HFF-Myc (cell line): ENCODE data around the gene ACYP2.

Experiments used
- DNase-seq: peaks from one replicate; pipeline ENCODE4 v3.0.0-alpha.2; 2011; ENCODE audit warnings: low read depth; ENCODE audit errors: extremely low read depth
- H3K4me3 ChIP-seq: replicated peaks from 2 replicates; pipeline ENCODE4 v1.5.1; 2011; ENCODE audit warnings: low read depth, mild to moderate bottlenecking, control low read depth, low read length
- TF ChIP-seq, protein P1 (sequence below): IDR thresholded peaks from 2 replicates; pipeline ENCODE4 v1.5.1; 2012; ENCODE audit warnings: mild to moderate bottlenecking, low read depth, low read length, control low read depth; ENCODE audit errors: missing control alignments

The ACYP2 gene

DNA sequence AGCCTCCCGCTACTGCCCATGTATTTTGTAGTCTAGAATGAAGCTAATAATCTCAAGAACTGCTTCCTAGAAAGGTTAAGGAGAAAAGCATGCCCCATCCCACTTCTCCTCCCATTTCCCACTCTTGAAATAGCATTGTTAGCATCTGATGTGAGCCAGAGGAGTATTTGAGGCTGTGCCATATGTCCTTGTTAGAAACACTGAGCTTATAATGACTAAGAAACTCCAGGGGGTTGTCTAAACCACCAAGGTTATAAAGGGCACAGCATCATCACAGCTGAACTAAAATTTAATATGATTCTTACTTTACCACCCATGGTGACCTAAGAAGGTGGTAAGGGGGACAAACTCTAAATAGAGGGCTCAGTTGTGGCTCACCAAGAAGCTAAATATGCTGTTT, 124.0 kb downstream of the ACYP2 start:
- DNase-seq: peak; percentile 45
- TF ChIP-seq, protein P1, sequence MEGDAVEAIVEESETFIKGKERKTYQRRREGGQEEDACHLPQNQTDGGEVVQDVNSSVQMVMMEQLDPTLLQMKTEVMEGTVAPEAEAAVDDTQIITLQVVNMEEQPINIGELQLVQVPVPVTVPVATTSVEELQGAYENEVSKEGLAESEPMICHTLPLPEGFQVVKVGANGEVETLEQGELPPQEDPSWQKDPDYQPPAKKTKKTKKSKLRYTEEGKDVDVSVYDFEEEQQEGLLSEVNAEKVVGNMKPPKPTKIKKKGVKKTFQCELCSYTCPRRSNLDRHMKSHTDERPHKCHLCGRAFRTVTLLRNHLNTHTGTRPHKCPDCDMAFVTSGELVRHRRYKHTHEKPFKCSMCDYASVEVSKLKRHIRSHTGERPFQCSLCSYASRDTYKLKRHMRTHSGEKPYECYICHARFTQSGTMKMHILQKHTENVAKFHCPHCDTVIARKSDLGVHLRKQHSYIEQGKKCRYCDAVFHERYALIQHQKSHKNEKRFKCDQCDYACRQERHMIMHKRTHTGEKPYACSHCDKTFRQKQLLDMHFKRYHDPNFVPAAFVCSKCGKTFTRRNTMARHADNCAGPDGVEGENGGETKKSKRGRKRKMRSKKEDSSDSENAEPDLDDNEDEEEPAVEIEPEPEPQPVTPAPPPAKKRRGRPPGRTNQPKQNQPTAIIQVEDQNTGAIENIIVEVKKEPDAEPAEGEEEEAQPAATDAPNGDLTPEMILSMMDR: no peak
- no peak overlapping the region for H3K4me3 ChIP-seq

- TF ChIP-seq, protein P1: no peak
- DNase-seq: no peak
- H3K4me3 ChIP-seq: no peak overlapping the region
Observed at GRCh38 chr2:54240515-54241469, 125.4 kb downstream of the ACYP2 start.

- H3K4me3 ChIP-seq: no peak overlapping the region
- no peak for DNase-seq
- TF ChIP-seq, protein P1: no peak
Observed at GRCh38 chr2:54247115-54247514, 131.7 kb downstream of the ACYP2 start.

DNA sequence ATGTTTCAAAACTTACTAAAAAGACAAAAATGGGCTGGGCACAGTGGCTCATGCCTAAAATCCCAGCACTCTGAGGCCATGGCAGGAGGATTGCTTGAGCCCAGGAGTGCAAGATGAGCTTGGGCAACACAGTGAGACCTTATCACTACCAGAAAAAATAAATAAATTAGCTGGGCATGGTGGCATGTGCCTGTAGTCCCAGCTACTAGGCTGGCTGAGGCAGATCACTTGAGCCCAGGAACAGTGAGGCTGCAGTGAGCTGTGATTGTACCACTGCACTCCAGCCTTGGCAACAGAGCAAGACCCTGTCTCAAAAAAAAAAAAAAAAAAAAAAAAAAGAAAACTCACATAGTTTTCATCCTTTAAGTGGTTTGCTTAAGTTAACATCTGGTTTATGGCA, 134.2 kb downstream of the ACYP2 start:
- H3K4me3 ChIP-seq: no peak overlapping the region
- TF ChIP-seq, protein P1: no peak
- no peak for DNase-seq

DNA sequence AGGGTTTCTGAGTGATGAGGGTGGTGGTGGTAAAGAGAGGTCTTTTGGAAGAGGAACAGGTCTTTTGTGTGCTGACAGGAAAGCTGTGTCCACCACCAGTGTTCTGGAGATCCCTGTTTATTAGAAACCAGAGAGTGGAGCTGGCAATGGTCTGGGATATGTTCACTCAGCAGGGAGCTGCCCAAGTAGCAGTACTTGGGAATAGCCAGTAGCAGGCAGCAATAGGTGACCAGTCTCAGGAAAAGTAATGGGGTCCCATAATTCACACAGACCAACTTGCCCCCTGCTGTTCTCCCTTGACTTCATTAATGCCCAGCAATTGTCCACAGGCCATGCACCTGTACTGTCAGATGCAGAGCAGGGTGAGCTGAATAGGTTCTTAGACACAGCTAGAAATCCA, 138.8 kb downstream of the ACYP2 start:
- DNase-seq: no peak
- TF ChIP-seq, protein P1: no peak
- no peak overlapping the region for H3K4me3 ChIP-seq

- TF ChIP-seq, protein P1: no peak
- no peak for DNase-seq
- H3K4me3 ChIP-seq: no peak overlapping the region
Observed at GRCh38 chr2:54255230-54256090, 140.0 kb downstream of the ACYP2 start.
